Measurements from ENCODE around the gene SLC35F1. TPM values are rescaled to one million over a fixed set of nuclear protein-coding genes. Genes with fewer than 3 reads are reported as not detected.

The SLC35F1 gene
- polyA plus RNA-seq, 1 donor from 2014 or later: 35.1 TPM

GRCh38 chr6:117927866-117928265, 20.8 kb downstream of the SLC35F1 start:
- Histone ChIP-seq H3K9ac (ENCODE audit: low read length) (no peak overlapping the region), H3K79me2 (replicated peaks; ENCODE audit: insufficient read depth, low read length) (no peaks in the 10 kb centered on the region), H3K4me2 (ENCODE audit: low read length) (no peak overlapping the region), H3K36me3 (ENCODE audit: insufficient read depth, low read length) (no peaks in the 10 kb centered on the region), H3K4me3 (ENCODE audit: low read length) (no peak overlapping the region), H2AFZ (ENCODE audit: low read depth, low read length) (no peak overlapping the region), H3K27me3 (ENCODE audit: insufficient read depth, low read depth, low read length) (no peaks in the 10 kb centered on the region), H3K9me2 (ENCODE audit: insufficient read depth, low read length) (no peaks in the 10 kb centered on the region), H3K9me3 (ENCODE audit: low read length) (no peaks in the 10 kb centered on the region), H4K20me1 (ENCODE audit: insufficient read depth) (no peaks in the 10 kb centered on the region), H3K27ac (ENCODE audit: low read length) (no peak overlapping the region), H3F3A (ENCODE audit: insufficient read depth, low read length, poor library complexity, severe bottlenecking) (no peaks in the 10 kb centered on the region)
- TF ChIP-seq SMC3 (conservative IDR thresholded peaks at IDR 0.05; ENCODE audit: poor library complexity): no peak
- TF ChIP-seq TAF1 (IDR thresholded peaks at IDR 0.05; ENCODE audit: low read depth): no peak
- no peak for TF ChIP-seq REST (IDR thresholded peaks at IDR 0.05; ENCODE audit: borderline replicate concordance)
- no peak for TF ChIP-seq EZH2 (IDR thresholded peaks at IDR 0.05; ENCODE audit: borderline replicate concordance, insufficient read depth, low read length, poor library complexity, severe bottlenecking)
- no peak for TF ChIP-seq POLR2AphosphoS5 (IDR thresholded peaks at IDR 0.05)
- TF ChIP-seq MXI1 (conservative IDR thresholded peaks at IDR 0.05; ENCODE audit: poor library complexity, severe bottlenecking): no peak
- TF ChIP-seq RAD21 (conservative IDR thresholded peaks at IDR 0.05): no peak
- TF ChIP-seq CTCF (IDR thresholded peaks at IDR 0.05; ENCODE audit: poor library complexity, severe bottlenecking): no peak
- no peak for TF ChIP-seq EP300 (conservative IDR thresholded peaks at IDR 0.05; ENCODE audit: poor library complexity, severe bottlenecking)

- TF ChIP-seq MXI1 (conservative IDR thresholded peaks at IDR 0.05; ENCODE audit: poor library complexity, severe bottlenecking) (no peak), TAF1 (IDR thresholded peaks at IDR 0.05; ENCODE audit: low read depth) (no peak), POLR2AphosphoS5 (IDR thresholded peaks at IDR 0.05) (no peak), EP300 (conservative IDR thresholded peaks at IDR 0.05; ENCODE audit: poor library complexity, severe bottlenecking) (no peak), EZH2 (IDR thresholded peaks at IDR 0.05; ENCODE audit: borderline replicate concordance, insufficient read depth, low read length, poor library complexity, severe bottlenecking) (no peak), SMC3 (conservative IDR thresholded peaks at IDR 0.05; ENCODE audit: poor library complexity) (no peak), RAD21 (conservative IDR thresholded peaks at IDR 0.05) (no peak), CTCF (IDR thresholded peaks at IDR 0.05; ENCODE audit: poor library complexity, severe bottlenecking) (no peak), REST (IDR thresholded peaks at IDR 0.05; ENCODE audit: borderline replicate concordance) (no peak)
- Histone ChIP-seq H3K4me3 (ENCODE audit: low read length) (no peak overlapping the region), H3K9me3 (ENCODE audit: low read length) (no peaks in the 10 kb centered on the region), H3F3A (ENCODE audit: insufficient read depth, low read length, poor library complexity, severe bottlenecking) (no peaks in the 10 kb centered on the region), H3K4me2 (ENCODE audit: low read length) (no peak overlapping the region), H4K20me1 (ENCODE audit: insufficient read depth) (no peaks in the 10 kb centered on the region), H2AFZ (ENCODE audit: low read depth, low read length) (no peak overlapping the region), H3K36me3 (ENCODE audit: insufficient read depth, low read length) (no peaks in the 10 kb centered on the region), H3K27ac (ENCODE audit: low read length) (no peak overlapping the region), H3K9me2 (ENCODE audit: insufficient read depth, low read length) (no peaks in the 10 kb centered on the region), H3K27me3 (ENCODE audit: insufficient read depth, low read depth, low read length) (no peaks in the 10 kb centered on the region), H3K9ac (ENCODE audit: low read length) (no peak overlapping the region), H3K79me2 (replicated peaks; ENCODE audit: insufficient read depth, low read length) (no peaks in the 10 kb centered on the region)
Measured at GRCh38 chr6:117928833-117929232, 21.8 kb downstream of the SLC35F1 start.

Measured in neural cell (in vitro differentiated cells).